Pons (tissue), 1 donor: ENCODE data around the gene CAMK2D.

Source experiments
- DNase-seq: peaks from one replicate; pipeline ENCODE4 v3.0.0-alpha.2; 2016; ENCODE audit warnings: low spot score

Gene CAMK2D

GRCh38 chr4:113637823-113638561 lies 123.5 kb downstream of the CAMK2D start:
- no peak for DNase-seq

DNA sequence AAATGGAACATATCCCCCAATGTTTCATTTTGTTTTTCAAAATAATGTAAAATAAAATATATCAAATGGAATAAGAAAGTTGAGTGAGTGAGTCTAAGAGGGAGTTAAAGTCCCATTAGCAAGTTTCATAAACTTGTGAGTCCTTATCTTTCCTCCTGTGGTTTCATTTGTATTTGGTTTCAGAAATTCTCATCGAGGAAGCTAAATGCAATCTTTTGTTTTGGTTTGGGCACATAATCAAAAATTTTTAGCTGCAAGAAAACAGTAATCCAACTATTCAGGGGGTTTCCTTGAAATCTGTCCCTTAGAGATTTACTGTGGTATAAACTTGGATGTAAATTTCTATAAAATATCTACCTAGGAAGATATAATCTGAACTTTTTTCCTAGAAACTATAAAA lies 124.2 kb downstream of the CAMK2D start:
- no peak for DNase-seq

- no peak for DNase-seq
Measured at GRCh38 chr4:113636877-113637276, 124.7 kb downstream of the CAMK2D start.

- no peak for DNase-seq
Measured at GRCh38 chr4:113636438-113636818, 125.1 kb downstream of the CAMK2D start.

DNA sequence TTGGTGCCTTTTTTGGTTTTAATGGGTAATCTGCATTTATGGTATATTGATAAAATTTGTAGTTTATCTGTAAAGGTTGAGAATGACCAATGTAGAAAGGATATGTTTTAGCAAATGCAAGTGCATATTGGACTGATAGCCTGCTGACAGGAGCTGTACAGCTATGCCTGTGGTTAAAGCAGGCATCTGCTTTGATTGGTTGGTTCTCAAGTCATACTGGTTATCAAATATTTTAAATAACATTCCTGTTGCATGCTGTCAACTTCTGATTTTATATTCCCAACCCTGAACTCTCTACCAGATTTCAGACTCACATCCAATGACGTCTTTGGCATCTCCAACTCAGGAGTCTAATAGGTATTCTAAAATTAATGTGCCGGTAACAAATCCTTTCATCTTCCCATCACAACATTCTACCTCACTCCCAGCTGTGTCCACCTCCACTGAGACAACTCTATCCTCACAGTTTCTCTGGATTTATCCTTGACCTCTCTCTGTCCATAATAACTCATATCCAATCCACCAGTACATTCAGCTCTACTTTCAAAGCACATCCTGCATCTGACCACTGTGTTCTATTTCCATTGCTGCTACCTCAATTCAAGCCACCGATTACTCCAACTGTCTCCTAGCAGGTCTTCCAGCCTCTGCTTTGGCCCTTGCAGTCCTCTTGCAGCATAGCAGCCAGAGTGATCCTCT lies 125.7 kb downstream of the CAMK2D start:
- DNase-seq: no peak

GRCh38 chr4:113634081-113634969 lies 127.2 kb downstream of the CAMK2D start:
- DNase-seq: no peak

DNA sequence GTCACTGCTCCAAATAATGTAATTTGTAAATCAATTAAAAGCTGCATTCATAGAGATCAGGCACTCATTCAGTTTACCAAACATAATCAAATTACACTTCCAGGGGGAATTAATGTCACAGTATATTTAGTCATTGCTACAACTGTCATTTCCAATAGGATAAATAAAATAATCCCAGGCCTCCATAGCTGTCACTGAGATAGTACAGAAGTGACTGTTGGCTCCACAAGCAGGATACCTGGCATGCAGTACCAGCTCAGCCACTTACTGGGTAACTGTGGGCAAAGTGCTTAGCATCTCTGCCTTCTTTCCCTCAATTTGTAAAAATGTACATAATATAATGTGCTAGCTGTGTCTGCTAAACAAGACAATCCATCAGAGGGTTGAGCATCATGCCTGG lies 128.1 kb downstream of the CAMK2D start:
- no peak for DNase-seq

DNA sequence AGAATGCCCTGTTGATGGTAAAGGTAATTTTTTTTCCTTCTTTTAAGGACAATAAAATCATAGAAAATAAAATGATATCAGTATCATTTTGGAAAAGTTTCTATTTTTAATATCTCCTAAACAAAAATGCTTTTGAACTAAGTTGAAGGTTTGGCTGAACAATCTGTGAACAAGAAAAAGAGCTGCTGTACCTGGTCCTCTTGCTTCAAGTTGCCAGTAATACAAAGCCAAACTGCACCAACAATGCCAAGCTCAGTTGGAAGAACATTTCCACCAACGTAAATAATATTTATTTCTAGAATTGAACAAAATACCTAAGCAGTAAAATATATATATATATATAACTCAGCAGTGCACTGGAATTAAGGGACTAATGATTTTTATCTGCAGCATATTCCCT lies 132.8 kb downstream of the CAMK2D start:
- no peak for DNase-seq

DNA sequence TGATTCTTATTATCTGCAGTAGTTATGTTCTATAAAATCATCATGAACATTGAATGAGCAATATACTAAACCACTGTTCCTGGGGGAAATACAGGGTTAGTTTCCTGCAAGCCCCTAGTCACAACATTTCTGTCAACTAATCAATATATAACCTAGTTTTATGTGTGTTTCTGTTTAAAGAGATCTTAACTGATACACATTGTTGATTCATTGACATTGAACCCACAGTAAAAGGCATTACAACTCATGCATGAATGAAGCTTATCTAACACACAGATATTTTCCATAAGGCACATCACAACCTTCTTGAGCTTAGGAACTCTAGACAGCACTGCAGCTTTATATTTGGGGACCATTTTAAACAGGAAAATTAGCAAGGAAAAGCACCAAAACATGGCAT lies 134.2 kb downstream of the CAMK2D start:
- no peak for DNase-seq

DNA sequence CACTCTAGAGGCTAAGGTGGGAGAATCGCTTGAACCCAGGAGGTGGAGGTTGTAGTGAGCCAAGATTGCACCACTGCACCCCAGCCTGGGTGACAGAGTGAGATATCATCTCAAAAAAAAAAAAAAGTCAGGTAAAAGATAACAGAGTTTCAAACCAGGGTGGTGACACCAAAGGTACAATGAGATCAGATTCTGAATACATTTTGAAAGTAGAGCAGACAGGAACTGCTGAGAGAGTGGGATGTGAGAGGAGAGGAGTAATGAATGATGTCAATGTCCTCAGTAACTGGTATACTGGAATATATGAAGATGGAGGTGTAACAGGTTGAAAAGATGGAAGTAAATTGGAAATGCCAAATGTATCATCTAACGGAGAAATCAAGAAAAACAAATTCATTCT lies 135.6 kb downstream of the CAMK2D start:
- DNase-seq: no peak

- DNase-seq: no peak
Measured at GRCh38 chr4:113623274-113623894, 138.2 kb downstream of the CAMK2D start.

GRCh38 chr4:113621633-113622032 lies 139.9 kb downstream of the CAMK2D start:
- DNase-seq: no peak

DNA sequence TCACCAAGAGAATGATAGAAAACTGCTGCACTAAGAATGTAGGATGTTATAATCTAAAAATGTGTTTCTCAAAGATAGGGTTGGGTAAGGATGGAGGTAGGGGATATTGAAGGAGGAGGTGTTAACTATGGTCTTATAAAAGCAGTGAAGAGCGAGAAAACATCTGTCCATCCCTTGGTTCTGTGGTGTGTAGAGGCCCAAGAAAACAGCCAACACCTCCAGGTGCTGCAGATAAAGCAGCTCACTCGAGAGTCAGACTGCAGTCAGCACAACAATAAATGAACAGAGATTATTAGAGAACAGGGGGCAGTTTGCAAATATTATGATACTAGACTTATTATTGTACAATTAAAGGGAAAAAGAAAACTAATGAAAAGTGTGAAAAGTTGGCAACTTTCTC lies 141.5 kb downstream of the CAMK2D start:
- no peak for DNase-seq

DNA sequence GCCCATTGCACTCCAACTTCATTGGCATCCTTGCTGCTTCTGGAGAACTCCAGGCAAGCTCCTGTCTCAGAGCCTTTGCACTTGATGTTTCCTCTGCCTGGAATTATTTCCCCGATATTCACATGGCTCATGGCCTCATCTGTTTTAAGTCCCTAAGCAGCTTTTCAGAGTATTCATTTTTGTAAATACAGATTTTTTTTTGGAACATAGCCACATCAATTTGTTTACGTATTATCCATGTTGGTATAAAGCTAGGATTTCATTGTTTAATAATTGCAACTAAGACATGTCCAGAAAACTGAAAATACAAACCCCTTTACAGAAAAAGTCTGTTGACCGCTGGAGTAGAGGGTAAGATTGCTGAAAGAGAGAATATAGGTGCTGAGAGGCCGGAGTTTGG lies 142.0 kb downstream of the CAMK2D start:
- DNase-seq: no peak

DNA sequence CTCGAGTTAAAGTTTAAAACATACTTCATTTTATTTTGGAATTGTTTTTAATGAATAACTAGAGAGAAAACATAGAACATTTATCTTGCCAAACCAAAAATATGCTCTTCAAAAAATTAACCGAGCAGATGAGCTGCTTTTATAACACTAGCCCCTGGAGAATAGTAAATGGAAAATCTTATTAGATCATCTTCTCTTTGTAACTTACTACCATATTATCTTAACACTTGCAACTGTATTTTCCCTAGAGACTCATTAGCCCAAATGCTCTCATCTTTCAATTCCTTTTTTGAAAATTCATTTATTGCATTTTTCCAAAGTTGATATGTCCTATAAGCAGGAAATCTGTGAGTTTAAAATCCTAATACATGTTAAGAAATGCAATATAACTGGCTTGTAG lies 143.3 kb downstream of the CAMK2D start:
- no peak for DNase-seq

DNA sequence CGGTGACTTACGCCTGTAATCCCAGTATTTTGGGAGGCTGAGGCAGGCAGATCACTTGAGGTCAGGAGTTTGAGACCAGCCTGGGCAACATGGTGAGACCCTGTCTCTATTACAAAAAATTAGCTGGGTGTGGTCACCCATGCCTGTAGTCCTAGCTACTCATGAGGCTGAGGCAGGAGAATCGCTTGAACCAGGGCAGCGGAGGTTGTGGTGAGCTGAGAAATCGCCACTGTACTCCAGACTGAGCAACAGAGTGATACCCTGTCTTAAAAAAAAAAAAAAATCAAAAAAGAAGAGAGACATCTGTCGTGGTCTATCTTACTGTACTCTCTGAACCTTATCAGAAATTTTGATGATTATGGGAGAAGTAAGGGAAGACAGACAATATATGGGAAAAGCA lies 144.3 kb downstream of the CAMK2D start:
- no peak for DNase-seq

DNA sequence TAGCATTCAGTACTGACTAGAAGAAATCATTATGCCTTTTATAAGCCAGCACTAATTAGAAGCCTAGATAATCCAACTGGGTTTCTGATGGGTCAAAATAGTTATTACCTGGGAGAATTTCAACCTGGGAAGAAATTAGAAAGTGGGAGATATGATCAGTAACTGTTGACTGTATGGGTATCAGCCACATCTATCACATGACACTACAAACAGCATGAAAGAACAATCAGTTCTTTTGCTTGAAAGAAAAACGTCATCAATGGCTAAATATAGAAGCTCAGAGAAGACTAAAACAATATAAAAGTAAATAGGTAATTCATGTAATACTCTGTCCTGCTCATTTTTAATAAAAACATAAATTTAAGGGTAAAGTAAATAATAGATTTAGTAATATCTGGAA lies 145.1 kb downstream of the CAMK2D start:
- DNase-seq: peak; percentile 52

GRCh38 chr4:113614414-113614813 lies 147.1 kb downstream of the CAMK2D start:
- no peak for DNase-seq

DNA sequence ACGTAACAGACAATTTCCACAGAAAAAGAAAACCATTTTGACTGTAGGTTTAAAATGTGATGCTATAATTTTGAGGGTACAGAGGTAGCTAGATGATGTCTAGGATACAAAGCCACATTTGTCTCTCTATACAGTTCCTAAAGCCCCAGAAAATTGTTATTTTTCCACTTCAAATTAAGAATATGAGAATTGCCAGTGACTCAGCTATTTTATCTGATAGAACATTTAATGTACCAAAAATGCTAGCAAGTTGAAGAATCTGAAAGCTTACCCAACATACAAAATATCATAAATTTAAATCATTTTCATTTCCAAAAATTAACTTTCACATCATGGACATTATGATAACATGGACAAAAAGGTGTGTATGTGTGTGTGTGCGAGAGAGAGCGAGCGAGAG lies 148.0 kb downstream of the CAMK2D start:
- no peak for DNase-seq

DNA sequence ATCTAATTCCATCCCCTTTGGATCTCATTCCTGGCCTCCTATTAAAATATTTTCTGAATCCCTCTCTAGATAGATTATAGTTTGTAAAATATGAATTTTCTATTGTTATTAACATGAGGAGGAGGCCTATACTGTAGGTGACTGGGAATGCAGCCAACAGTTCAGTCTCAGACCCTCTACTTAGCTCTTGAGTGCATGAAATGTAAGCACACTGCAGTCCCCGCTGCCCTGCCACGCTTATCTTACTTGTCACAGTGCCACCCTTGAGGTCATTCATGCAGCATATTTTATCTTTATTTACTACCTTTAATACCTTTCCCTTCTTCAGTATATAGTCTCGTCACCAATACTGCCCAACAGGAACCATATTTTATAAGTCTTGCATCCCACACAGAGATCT lies 151.0 kb downstream of the CAMK2D start:
- DNase-seq: no peak

DNA sequence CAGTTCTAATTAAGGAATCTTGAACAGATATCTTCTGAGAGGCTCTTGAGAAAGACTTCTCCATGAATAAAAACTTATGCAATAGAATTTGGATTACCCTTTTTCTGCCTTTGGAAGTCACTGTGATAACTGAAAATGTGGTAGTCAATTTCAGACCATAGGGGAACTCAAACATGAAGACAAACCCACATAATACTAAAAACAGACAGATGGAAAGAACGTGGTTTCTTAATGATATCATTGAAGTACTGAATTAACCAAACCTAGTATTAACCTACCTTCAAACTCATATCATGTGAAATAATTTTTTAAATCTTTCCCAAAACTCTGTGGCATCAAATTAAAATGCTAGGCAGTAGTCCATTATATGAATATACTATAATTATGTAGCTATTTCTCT lies 153.5 kb downstream of the CAMK2D start:
- DNase-seq: no peak

DNA sequence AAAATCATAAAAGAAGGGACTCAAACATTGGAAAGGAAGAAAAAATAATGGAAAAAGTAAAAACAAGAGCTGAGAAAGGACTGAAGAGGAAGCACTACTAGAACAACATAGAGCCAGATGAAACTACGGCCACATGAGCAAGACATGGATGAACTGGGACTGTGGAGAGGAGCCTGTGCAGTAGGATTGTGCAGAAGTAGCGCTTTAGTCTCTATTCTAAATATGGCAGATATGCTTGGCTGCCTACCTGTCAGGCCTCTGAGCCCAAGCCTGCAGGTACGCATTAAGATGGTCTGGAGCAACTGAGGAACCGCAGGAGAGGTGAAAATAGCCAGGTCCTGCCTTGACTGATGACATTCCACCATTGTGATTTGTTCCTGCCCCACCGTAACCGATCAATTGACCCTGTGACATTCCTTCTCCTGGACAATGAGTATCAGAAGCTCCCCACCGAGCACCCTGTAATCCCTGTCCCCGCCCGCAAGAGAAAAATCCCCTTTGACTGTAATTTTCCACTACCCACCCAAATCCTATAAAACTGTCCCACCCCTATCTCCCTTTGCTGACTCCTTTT lies 154.3 kb downstream of the CAMK2D start:
- DNase-seq: no peak
